ENCODE data around the gene OASL.
"Not testable (repeated sequence)": the region's sequence is repeated elsewhere in the genome, so short reads cannot be mapped to it uniquely, and the experiment has no call there.

The OASL gene

GRCh38 chr12:121084229-121084628, 45.2 kb upstream of the OASL start:
- H3K27ac ChIP-seq = no peak overlapping the region
- TF ChIP-seq, protein P1, sequence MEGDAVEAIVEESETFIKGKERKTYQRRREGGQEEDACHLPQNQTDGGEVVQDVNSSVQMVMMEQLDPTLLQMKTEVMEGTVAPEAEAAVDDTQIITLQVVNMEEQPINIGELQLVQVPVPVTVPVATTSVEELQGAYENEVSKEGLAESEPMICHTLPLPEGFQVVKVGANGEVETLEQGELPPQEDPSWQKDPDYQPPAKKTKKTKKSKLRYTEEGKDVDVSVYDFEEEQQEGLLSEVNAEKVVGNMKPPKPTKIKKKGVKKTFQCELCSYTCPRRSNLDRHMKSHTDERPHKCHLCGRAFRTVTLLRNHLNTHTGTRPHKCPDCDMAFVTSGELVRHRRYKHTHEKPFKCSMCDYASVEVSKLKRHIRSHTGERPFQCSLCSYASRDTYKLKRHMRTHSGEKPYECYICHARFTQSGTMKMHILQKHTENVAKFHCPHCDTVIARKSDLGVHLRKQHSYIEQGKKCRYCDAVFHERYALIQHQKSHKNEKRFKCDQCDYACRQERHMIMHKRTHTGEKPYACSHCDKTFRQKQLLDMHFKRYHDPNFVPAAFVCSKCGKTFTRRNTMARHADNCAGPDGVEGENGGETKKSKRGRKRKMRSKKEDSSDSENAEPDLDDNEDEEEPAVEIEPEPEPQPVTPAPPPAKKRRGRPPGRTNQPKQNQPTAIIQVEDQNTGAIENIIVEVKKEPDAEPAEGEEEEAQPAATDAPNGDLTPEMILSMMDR (conservative IDR thresholded peaks at IDR 0.05) = no peak
- no peak for TF ChIP-seq ZFX (IDR thresholded peaks at IDR 0.05)

DNA sequence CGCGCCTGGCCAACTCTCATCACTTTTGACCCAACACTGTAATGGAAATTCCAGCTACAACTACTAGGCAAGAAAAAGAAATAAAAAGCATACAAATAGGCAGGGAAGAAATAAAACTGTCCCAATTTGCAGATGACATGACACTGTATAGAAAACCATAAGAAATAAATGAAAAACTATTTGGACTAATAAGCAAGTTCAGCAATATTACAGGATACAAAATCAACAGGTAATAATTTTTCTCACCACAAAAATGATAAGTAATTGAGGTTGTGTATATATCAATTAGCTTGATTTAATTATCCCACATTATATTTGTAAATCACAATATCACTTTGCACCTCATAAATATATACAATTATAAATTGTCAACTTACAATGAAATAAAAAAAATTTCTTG, 41.9 kb upstream of the OASL start:
- TF ChIP-seq, protein P1 (conservative IDR thresholded peaks at IDR 0.05) = no peak
- no peak overlapping the region for H3K27ac ChIP-seq

DNA sequence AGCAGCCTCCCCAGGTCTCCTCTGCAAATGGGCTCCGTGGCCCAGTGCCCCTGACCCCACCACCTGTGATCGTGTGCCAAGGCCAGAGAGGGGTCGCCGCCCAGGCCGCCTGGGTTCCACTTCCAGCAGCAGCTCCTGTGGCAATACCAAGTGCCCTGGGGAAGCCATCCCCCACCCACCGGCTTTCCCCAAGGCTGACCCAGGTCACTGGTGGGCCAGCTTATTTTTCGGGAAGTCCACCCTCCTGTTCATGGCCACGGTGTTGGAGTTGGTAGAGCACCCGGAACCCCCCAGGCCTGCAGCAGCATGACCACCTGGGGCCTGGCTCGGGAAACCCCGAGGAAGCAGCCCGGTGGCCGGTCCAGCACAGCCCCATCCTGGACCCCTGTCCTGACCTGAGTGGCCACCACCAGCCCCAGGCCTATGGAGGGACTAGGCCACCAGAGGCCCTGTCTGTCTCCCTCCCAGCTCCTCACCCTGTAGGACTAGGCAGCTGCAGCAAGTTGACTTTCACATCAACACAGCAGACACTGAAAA, 40.8 kb upstream of the OASL start:
- TF ChIP-seq ZFX (IDR thresholded peaks at IDR 0.05) = no peak
- TF ChIP-seq, protein P1 (conservative IDR thresholded peaks at IDR 0.05) = no peak
- H3K27ac ChIP-seq = no peak overlapping the region

GRCh38 chr12:121077440-121077839, 38.4 kb upstream of the OASL start:
- not testable (repeated sequence) for H3K27ac ChIP-seq

- not testable (repeated sequence) for H3K27ac ChIP-seq
Observed at GRCh38 chr12:121075911-121076310, 36.9 kb upstream of the OASL start.

DNA sequence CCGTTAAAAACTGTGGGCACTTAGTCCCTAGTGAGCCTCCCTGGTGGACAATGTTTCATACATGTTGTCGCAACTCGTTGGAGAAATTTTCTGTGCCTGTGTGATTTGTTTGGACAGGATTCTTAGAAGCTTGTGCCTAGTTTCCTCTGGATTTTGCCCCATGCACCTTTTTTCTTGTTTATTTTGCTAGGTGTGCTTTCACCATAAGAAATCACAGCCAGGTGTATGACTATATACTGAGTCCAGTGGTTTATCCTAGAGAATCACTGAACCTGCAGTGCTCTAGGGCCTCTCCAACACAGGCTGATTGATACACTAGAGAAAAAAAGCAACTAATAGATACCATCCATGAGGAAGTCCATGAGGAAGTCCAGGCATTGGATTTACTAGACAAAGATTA, 33.1 kb upstream of the OASL start:
- no peak overlapping the region for H3K27ac ChIP-seq
- TF ChIP-seq, protein P1 (conservative IDR thresholded peaks at IDR 0.05) = no peak
- TF ChIP-seq ZFX (IDR thresholded peaks at IDR 0.05) = no peak

DNA sequence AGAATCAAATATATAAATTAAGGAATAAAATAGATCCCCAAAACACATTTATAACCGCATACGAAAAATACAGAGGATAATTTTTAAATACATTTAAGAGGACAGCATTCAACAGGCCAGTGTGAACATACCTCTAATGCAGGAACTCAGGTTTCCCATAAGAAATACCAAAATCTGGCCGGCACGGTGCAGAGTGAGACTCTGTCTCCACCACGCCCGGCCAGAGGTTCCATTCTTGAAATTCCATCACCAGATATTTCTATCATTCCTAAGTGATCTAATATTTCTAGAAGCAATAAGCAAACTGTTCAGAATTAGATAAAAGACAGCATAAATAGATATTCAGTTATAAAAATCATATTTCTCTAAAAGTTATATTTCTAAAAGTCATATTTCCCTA, 30.2 kb upstream of the OASL start:
- no peak for TF ChIP-seq ZFX (IDR thresholded peaks at IDR 0.05)
- TF ChIP-seq, protein P1 (conservative IDR thresholded peaks at IDR 0.05) = no peak
- no peak overlapping the region for H3K27ac ChIP-seq

DNA sequence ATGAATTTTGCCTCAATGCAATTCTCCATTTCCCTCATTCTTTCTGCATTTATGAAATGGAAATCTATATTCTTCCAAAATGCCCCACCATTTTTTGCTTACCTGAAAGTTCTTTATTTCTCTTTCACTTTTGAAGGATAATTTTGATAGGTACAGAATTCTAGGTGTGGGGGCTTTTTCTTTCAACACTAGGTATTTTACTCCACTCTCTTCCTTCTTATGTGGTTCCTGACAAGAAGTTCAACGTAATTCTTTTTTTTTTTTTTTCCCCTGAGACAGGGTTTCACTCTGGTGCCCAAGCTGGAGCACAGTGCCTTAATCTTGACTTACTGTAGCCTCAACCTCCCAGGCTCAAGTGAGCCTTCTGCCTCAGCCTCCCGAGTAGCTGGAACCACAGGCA, 26.3 kb upstream of the OASL start:
- TF ChIP-seq ZFX (IDR thresholded peaks at IDR 0.05) = no peak
- TF ChIP-seq, protein P1 (conservative IDR thresholded peaks at IDR 0.05) = no peak
- no peak overlapping the region for H3K27ac ChIP-seq

DNA sequence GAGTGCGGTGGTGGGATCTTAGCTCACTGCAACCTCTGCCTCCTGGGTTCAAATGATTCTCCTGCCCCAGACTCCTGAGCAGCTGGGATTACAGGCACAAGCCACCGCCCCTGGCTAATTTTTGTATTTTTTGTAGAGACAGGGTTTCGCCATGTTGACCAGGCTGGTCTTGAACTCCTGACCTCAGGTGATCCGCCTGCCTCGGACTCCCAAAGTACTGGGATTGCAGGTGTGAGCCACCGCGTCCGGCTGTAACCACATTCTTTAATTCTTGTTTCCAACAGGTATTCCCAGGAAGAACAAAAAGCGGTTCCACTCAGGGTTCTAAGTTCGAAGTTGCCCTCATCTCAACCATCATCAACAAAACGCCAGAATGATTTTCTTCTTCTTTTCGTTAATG, 25.5 kb upstream of the OASL start:
- H3K27ac ChIP-seq = not testable (repeated sequence)

All from C4-2B (cell line).